HG03135 (cell line): ENCODE data around the gene C11orf16.
"Not testable (repeated sequence)": the region's sequence is repeated elsewhere in the genome, so short reads cannot be mapped to it uniquely, and the experiment has no call there.

ENCODE experiments used
- ATAC-seq: cut with Tn5 transposase; IDR thresholded peaks from one replicate; pipeline ENCODE4 v1.9.1; 2021; ENCODE audit warnings: mild to moderate bottlenecking, moderate library complexity; ENCODE audit not compliant: unreplicated experiment

C11orf16 gene

DNA sequence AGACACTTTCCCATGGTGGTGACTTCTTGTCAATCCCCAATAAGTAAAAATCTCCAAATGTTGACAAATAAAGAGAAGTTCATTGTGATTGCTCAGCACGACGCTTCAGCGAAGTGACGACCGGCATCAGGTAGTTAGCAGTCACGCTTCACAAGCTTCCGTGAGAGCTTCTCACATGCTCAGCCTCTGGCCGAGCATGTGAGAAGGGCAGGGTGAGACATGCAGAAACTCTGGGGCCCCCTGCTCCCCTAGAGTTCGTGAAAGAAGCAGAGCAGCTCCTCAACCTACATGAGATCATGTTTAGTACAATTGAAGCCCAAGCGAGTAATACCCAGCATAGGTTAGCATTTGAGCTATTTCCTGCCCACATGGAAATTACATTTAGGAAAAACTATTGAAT is 4.4 kb upstream of the C11orf16 start:
- ATAC-seq: no peak

DNA sequence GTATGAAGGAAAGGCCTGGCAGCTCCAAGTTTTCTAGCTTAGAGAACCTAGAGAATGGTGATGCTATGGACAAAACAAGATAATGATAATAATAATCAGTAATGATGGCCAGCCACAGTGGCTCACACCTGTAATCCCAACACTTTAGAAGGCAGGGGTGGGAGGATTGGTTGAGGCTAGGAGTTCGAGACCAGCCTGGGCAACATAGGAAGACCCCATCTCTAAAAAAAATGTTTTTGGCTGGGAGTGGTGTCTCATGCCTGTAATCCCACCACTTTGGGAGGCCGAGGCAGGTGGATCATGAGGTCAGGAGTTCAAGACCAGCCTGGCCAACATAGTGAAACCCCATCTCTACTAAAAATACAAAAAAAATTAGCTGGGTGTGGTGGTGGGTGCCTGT is 3.0 kb upstream of the C11orf16 start:
- ATAC-seq: not testable (repeated sequence)

- no peak for ATAC-seq
Observed at GRCh38 chr11:8934742-8935488, 2.2 kb upstream of the C11orf16 start.

- ATAC-seq: no peak
Observed at GRCh38 chr11:8933931-8934330, 1.2 kb upstream of the C11orf16 start.

DNA sequence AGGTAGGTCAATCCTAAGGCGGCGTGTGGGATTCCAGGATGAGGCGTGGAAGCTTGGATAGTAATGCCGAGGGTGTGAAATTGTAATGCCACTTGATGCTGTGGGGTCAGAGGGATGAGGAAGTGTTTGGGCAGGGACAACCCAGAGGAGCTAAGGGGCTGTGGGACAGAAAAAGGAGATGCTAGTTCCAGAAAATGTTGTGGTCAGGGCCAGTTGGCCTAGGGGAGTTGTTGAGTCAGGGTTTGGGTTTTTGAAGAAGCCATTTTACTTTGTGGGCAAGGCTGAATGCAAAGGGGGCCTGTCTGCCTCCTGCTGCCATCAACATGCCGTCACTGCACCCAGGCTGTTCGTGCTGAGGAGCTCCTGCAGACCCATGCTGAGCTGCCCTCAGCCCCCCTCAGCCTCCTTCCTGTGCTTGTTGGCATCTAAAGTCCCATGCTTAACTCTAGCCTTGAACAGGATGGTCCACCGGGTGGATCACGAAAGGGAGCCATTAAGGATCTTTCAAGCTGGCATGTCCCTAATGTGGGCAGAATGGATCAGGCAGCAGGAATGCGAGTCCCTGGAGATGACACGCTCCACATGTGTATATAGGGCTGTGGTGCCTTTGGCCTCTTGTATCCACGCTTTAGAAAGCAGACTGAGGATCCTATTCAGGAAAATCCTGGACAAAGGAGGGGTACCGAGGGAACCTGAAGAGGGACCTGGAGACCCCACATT is 2.1 kb downstream of the C11orf16 start:
- no peak for ATAC-seq

DNA sequence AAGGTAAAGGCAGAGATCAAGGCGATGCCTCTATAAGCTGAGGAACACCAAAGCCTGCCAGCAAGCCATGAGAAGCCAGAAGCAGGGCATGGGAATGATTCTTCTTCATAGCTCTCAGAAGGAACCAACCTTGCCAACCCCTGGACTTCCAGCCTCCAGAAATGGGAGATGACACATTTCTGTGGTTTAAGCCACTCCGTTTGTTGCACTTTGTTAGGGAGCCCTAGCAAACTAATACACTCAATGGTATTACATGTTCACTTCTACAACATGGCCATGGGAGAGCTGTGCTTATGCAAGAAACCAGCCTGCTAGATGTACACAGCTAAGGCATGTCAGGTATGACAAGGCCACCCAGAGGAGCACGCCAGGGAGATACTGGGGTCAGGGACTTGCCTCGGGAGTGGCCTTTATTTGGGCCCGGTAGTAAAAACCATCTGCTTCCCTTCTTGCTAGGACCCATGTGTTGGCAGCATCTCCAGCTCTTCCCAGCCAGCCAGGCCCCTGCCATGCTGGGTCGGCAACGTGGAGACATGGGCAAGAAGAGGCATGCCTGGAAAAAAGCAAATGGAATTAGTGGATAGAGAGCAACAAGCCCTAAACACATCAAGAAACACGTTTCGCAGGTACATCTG is 3.6 kb downstream of the C11orf16 start:
- ATAC-seq: no peak

DNA sequence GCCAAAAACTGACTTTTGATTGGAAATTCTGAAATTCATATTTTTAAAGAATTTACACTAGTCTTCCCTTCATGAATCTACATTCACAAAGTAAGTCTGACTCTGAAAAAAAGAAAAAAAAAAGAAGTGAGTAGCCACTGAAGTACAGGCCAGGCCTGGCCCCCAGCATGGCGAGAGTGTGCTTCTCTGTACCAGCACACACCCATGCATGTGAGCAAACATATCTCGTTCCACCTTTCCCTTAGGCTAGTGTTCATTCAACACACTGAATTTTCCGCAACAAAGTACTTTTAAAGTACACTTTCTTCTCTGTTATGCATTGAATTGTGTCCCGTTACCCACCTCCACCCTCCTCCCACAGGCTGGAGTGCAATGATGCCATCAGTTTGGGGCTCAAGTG is 4.5 kb downstream of the C11orf16 start:
- ATAC-seq: no peak

DNA sequence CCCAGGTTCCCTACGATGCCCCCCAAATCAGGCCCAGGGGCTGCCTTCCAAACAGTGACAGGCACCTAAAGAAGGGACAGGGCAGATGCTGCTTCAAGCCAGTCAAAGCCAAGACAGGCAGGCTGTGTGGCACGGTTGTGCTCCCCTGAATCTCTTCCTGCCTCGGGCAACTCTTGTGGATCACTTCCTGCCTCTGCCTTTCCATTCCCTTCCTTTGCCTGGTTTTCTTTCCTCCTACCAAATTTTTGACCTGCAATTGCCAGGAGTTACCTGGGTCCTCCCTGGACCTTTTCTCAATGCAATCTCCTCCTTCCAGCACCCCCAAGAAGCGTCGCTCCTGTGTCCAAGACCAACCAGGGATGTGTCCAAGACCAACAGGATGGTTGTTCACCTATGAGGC is 5.5 kb downstream of the C11orf16 start:
- ATAC-seq: no peak

- no peak for ATAC-seq
Observed at GRCh38 chr11:8926236-8926635, 6.5 kb downstream of the C11orf16 start.

DNA sequence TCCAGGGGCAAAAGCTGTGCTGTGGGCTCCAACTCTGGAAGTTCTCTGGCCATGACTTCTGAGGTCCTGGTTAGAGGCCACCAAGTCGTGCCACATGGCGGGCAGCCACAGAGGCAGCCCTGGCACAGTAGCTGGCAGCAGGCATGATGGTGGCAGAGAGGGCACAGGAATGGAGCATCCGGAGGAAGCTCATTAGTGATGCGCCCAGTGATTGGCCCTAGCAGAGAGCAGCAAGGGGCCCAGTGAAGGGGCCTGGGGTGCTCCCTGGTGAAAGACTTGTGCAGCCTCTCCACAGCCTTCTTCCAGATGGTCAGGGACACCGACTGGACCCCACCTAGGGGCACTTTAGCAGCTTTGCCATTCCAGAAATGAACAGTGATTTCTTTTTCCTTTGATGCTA is 7.0 kb downstream of the C11orf16 start:
- ATAC-seq: no peak

- no peak for ATAC-seq
Observed at GRCh38 chr11:8922691-8923090, 10.1 kb downstream of the C11orf16 start.

GRCh38 chr11:8917157-8917825 is 15.5 kb downstream of the C11orf16 start:
- no peak for ATAC-seq

- no peak for ATAC-seq
Observed at GRCh38 chr11:8914661-8915018, 18.1 kb downstream of the C11orf16 start.

DNA sequence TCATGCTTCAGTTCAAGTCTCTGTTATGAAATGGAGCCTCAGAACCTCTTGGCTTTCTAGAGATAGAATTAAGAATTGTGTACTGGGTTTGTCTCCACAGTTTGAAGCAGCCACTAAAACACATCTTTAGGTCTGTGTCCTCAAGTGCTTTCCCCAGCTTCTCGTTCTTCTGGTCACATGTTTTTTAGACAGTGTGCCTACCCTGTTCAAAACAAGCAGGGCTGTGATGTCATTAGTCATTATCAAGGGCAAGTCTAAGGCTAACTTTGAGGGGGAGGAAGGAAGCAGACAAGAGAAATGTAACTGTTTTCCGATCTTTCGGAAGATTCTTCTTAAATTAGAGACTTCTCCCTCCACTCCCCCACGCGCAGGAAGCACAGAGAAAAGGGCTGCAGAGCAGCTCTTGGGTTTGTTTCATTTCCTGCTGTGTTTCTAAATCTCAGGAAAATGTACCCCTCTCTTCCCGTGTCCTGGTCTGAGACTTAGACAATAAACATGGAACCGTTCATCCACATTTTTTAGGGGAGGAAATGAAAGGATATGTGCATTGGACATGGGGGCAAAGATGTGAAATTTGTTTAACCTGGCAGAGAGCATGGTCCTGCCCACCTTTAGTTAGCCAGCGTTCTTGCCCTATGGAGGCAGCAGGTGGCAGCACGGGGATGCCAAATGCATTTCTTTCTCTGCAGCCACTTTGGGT is 18.6 kb downstream of the C11orf16 start:
- ATAC-seq: no peak

GRCh38 chr11:8911029-8911823 is 21.5 kb downstream of the C11orf16 start, which contains the start of gene AKIP1:
Gene AKIP1, plus strand, starts transcription at chr11:8911189. Its CDS starts 261 bp downstream, at chr11:8911450.
- ATAC-seq: peak; percentile 78

DNA sequence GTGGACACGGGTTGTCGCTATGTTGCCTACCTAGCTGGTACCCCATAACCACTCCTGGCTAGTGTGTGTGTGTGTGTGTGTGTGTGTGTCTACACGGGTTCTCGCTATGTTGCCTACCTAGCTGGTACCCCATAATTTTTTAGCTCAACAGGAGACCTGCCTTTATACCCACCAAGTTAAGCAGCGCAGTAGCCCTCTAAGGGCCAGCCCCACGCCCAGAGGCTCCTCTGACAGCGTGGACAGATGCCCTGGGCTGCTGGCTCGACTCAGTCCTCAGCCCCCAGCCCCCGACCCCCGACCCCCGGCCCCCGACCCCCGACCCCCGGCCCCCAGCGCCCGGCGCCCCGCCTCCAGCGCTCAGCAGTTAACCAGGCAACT is 22.1 kb downstream of the C11orf16 start:
- peak; percentile 3 for ATAC-seq

- ATAC-seq: no peak
Observed at GRCh38 chr11:8908099-8908498, 24.6 kb downstream of the C11orf16 start.

DNA sequence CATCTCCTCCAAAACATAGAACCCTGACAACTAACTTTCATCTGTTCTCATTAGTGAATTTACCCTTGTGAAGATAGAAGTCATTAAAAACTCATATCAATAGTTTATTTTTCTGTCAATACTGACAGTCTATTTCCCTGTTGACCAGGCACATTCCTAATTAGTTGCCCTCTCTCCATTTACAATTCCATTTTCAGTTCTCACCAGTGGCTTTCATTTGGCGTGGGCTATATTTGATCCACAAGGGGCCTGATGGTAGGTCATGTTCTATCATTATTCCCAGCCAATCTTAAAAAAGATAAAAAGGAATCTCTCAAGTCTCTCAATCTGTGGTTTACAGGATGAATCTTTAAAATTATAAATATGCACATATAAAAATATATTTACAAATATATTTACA is 25.6 kb downstream of the C11orf16 start:
- no peak for ATAC-seq

GRCh38 chr11:8905528-8906165 is 27.1 kb downstream of the C11orf16 start:
- ATAC-seq: no peak
